KMS-11 (cell line): Measurements from ENCODE around the gene ATF6B.

Source experiments
- H2AFZ ChIP-seq: fragments of 200-600 bp; sonication (generic); 2 replicates; pipeline ENCODE4 v1.6.1; 2016; ENCODE audit warnings: antibody characterized with exemption, mixed run types, low read depth
- H3K27ac ChIP-seq: fragments of 200-600 bp; sonication (generic); 2 replicates; pipeline ENCODE4 v1.6.1; 2016; ENCODE audit warnings: mild to moderate bottlenecking, mixed run types
- H3K27me3 ChIP-seq: fragments of 200-600 bp; sonication (generic); 2 replicates; pipeline ENCODE4 v1.6.1; 2017; ENCODE audit warnings: mild to moderate bottlenecking, low read depth, mixed run types, moderate library complexity; ENCODE audit not compliant: insufficient read depth
- H3K36me3 ChIP-seq: fragments of 200-600 bp; sonication (generic); 2 replicates; pipeline ENCODE4 v1.6.1; 2017; ENCODE audit warnings: mild to moderate bottlenecking, mixed run types; ENCODE audit not compliant: insufficient read depth
- H3K4me1 ChIP-seq: fragments of 200-600 bp; sonication (generic); 2 replicates; pipeline ENCODE4 v1.6.1; 2016; ENCODE audit warnings: mild to moderate bottlenecking, low read depth, mixed run types; ENCODE audit not compliant: poor library complexity, severe bottlenecking
- H3K4me2 ChIP-seq: fragments of 200-600 bp; sonication (generic); 2 replicates; pipeline ENCODE4 v1.7.0; 2016; ENCODE audit warnings: mild to moderate bottlenecking, mixed run types
- H3K4me3 ChIP-seq: fragments of 200-600 bp; sonication (generic); IDR thresholded peaks from 2 replicates; pipeline ENCODE4 v1.6.1; 2017; ENCODE audit warnings: low read depth, low read length, mixed read lengths; ENCODE audit not compliant: insufficient read depth
- H3K79me2 ChIP-seq: fragments of 200-600 bp; sonication (generic); 2 replicates; pipeline ENCODE4 v1.6.1; 2016; ENCODE audit warnings: low read depth, mixed run types; ENCODE audit not compliant: insufficient read depth
- H3K9ac ChIP-seq: fragments of 200-600 bp; sonication (generic); 2 replicates; pipeline ENCODE4 v1.6.1; 2016; ENCODE audit warnings: mild to moderate bottlenecking, mixed run types
- H4K20me1 ChIP-seq: fragments of 200-600 bp; sonication (generic); 2 replicates; pipeline ENCODE4 v1.6.1; 2016; ENCODE audit warnings: mild to moderate bottlenecking, mixed run types; ENCODE audit not compliant: insufficient read depth
- TF ChIP-seq, protein P1 (sequence below): fragments of 200-600 bp; sonication (generic); conservative IDR thresholded peaks from 2 replicates; pipeline ENCODE4 v1.6.1; 2017; ENCODE audit warnings: low read depth, mild to moderate bottlenecking, antibody characterized with exemption, low read length, moderate library complexity, mixed read lengths

The ATF6B gene

DNA sequence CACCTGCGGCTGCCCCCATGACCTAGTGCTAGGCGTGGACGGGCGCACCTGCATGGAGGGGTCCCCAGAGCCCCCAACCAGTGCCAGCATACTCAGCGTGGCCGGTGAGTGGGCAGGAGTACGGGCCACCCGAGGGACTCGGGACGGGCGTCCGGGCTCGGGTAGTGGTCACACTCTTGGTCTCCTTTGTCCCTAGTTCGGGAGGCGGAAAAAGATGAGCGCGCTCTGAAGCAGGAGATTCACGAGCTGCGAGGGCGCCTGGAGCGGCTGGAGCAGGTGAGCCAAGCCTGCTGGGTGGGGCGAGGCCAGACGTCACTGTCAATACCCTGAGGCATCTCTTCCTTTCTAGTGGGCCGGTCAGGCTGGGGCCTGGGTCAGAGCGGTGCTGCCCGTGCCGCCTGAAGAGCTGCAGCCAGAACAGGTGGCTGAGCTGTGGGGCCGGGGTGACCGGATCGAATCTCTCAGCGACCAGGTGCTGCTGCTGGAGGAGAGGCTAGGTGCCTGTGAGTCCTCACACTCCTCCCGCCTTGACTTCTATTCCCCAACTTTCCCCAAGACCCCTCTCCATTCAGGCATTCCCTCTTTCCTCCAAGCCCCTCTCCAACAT, 39.2 kb upstream of the ATF6B start:
- Histone ChIP-seq H3K27me3 (no peaks in the 10 kb centered on the region), H3K4me2 (no peak overlapping the region), H3K79me2 (no peaks in the 10 kb centered on the region), H3K9ac (no peak overlapping the region), H3K4me1 (no peaks in the 10 kb centered on the region), H3K27ac (no peak overlapping the region), H3K4me3 (no peak overlapping the region), H3K36me3 (no peaks in the 10 kb centered on the region), H2AFZ (no peak overlapping the region), H4K20me1 (no peaks in the 10 kb centered on the region)
- TF ChIP-seq, protein P1, sequence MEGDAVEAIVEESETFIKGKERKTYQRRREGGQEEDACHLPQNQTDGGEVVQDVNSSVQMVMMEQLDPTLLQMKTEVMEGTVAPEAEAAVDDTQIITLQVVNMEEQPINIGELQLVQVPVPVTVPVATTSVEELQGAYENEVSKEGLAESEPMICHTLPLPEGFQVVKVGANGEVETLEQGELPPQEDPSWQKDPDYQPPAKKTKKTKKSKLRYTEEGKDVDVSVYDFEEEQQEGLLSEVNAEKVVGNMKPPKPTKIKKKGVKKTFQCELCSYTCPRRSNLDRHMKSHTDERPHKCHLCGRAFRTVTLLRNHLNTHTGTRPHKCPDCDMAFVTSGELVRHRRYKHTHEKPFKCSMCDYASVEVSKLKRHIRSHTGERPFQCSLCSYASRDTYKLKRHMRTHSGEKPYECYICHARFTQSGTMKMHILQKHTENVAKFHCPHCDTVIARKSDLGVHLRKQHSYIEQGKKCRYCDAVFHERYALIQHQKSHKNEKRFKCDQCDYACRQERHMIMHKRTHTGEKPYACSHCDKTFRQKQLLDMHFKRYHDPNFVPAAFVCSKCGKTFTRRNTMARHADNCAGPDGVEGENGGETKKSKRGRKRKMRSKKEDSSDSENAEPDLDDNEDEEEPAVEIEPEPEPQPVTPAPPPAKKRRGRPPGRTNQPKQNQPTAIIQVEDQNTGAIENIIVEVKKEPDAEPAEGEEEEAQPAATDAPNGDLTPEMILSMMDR, result no peak

DNA sequence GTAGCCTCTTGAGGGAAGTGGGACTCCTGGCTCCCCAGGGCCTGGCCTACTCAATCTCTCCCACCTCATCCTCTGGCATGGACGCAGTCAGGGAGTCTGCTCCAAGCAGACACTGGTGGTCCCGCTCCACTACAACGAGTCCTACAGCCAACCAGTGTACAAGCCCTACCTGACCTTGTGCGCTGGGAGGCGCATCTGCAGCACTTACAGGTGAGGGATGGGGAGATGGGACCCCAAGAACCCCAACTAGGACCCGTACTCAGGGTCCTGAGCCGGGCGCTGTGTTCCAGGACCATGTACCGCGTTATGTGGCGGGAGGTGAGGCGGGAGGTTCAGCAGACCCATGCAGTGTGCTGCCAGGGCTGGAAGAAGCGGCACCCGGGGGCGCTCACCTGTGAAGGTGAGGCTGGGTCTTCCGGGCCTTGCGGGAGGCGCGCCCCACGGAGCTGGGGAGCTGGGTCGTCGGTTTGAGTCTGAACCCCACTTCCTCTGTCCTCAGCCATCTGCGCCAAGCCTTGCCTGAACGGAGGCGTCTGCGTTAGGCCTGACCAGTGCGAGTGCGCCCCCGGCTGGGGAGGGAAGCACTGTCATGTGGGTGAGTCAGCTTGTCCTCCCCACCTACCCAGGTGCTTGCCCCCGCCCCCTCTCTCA, 38.5 kb upstream of the ATF6B start:
- H3K79me2 ChIP-seq, result no peaks in the 10 kb centered on the region
- no peaks in the 10 kb centered on the region for H3K36me3 ChIP-seq
- no peak overlapping the region for H3K9ac ChIP-seq
- no peak overlapping the region for H3K27ac ChIP-seq
- no peaks in the 10 kb centered on the region for H3K27me3 ChIP-seq
- no peak overlapping the region for H2AFZ ChIP-seq
- no peaks in the 10 kb centered on the region for H4K20me1 ChIP-seq
- no peak overlapping the region for H3K4me3 ChIP-seq
- TF ChIP-seq, protein P1, result no peak
- H3K4me1 ChIP-seq, result no peaks in the 10 kb centered on the region
- H3K4me2 ChIP-seq, result no peak overlapping the region

DNA sequence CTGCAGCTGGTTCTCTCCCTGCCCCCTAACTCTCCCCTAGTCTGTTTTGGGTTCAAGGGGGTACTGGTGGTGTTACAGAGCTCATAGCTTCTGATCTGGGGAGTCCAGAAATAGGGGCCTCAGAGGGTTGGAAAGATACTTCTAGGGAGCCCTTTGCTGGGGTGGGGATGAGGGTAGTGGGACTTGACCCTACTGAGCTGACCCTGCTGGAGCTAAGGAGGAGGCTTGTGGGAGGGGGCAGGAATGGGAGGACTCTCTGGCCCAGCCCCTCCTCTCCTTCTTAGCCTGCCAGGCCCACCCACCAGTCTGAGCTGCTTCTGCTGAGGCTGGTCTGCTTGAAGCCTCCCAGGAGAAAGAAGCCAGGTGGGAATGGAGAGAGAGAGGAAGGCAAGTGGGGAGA, 36.2 kb upstream of the ATF6B start, which contains the start of gene EGFL8:
TSS of gene EGFL8 (plus strand) at position 301 of the 400 bp plus-strand sequence. CDS start 1,571 bp downstream, outside the sequence.
- TF ChIP-seq, protein P1, result no peak
- no peaks in the 10 kb centered on the region for H3K36me3 ChIP-seq
- no peak within 1 kb of the TSS for H3K9ac ChIP-seq
- no peaks in the 10 kb centered on the region for H4K20me1 ChIP-seq
- no peak within 1 kb of the TSS for H2AFZ ChIP-seq
- no peaks in the 10 kb centered on the region for H3K4me1 ChIP-seq
- no peaks in the 10 kb centered on the region for H3K27me3 ChIP-seq
- H3K4me3 ChIP-seq, result no peak within 1 kb of the TSS
- H3K79me2 ChIP-seq, result no peaks in the 10 kb centered on the region
- no peak within 1 kb of the TSS for H3K27ac ChIP-seq
- no peak within 1 kb of the TSS for H3K4me2 ChIP-seq

DNA sequence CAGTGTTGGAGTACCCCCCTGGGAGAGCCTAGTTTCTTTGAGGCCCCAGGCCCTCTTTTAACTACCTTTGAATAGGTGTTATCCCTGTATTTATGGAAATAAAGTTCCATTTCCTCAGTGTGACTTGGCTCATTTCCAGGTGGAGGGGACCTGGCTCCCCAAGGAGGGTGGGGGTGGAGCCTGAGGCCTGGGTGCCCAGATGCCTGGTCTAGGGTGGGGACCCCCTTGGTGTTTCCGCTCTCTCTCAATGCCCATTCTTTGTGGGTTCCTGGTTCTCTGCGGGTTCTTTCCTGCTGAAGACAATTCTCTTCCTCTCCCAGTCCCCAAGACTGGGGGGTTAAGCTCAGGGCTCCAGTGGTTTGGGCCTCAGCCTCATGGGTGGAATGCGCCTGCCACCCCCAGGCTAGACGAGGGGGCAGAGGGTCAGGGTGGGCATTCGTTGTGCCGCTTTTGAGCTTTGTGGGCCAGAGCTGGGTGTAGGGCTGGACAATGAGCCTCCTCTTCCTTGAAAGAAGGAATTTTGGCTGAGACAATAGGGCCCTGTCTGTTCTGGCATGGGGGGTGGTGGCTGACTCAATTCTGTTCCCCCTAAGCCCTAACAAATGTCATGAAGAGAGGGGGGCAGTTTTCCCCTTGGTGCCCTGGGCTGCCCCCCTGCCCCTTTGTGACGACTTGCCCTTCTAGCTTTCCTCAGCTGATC, 35.7 kb upstream of the ATF6B start:
- H2AFZ ChIP-seq, result no peak overlapping the region
- H3K79me2 ChIP-seq, result no peaks in the 10 kb centered on the region
- no peak overlapping the region for H3K9ac ChIP-seq
- H3K27ac ChIP-seq, result no peak overlapping the region
- TF ChIP-seq, protein P1, result no peak
- H3K27me3 ChIP-seq, result no peaks in the 10 kb centered on the region
- no peaks in the 10 kb centered on the region for H4K20me1 ChIP-seq
- H3K4me1 ChIP-seq, result no peaks in the 10 kb centered on the region
- H3K4me2 ChIP-seq, result no peak overlapping the region
- H3K4me3 ChIP-seq, result no peak overlapping the region
- H3K36me3 ChIP-seq, result no peaks in the 10 kb centered on the region
